Inferior parietal cortex (tissue), 1 donor: ENCODE data around the gene SV2C.

Experiments
- DNase-seq: peaks from one replicate; pipeline ENCODE4 v3.0.0-alpha.2; 2016; ENCODE audit errors: extremely low spot score

Gene SV2C

DNA sequence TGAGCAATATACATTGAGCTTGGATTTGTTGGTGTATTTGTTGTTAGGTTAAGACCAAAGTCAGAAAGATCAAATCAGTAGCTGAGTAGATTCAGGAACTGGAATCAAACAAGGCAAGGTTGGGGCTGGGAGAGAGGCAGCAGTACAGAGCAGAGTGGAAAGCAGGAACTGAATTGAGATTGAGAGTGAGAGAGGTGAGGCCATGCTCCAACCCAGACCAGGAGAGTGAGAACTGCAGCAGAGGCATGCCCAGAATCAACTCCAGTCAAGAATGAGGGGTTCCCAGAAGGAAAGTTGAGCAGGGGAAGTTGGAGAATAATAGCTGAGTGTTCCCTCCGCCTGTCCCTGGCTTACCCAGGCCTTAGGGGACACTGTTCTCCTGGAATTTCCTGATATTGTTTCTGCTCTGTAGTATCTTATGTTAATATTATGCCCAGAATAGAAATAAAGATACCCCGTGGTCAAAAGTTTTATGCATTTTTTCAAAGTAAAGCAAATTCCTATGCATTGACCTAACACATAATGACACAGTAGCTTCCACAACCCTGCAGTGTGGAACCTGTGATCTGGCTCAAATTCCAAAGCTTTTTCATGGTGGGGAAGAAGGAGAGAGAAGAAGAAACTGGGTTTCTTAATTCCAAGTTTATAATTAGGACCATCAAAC lies 82.7 kb downstream of the SV2C start:
- no peak for DNase-seq

DNA sequence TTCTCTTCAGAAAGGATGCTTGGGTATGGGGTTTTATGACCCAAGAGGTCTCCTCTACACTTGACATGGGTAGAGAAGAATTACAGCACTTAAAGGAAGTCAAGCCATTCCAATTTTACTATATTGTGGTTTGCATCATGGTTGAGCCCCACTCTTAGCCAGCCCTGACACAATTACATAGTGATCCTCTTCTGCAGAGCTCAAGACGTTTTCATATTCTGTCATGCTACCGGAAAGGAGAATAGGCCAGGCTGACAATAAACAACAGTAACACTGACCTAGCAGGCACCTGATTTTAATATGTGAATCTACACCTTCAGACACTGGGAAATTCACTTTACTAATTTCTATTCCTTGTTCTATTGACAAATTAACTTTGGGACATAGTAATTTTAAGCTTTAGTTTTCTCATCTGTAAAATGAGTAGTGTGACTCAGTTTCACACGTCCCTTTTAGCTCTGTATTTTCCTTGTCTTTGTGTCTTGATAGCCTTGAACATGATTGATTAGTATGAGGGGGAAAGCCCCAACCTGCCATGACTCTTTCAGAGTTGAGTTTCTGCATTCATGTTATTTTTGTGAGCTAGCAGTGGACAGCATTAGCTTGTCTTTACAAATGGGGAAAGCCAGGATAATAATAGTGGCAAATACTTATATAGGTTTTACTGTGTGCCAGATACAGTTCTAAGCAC lies 83.8 kb downstream of the SV2C start:
- no peak for DNase-seq

DNA sequence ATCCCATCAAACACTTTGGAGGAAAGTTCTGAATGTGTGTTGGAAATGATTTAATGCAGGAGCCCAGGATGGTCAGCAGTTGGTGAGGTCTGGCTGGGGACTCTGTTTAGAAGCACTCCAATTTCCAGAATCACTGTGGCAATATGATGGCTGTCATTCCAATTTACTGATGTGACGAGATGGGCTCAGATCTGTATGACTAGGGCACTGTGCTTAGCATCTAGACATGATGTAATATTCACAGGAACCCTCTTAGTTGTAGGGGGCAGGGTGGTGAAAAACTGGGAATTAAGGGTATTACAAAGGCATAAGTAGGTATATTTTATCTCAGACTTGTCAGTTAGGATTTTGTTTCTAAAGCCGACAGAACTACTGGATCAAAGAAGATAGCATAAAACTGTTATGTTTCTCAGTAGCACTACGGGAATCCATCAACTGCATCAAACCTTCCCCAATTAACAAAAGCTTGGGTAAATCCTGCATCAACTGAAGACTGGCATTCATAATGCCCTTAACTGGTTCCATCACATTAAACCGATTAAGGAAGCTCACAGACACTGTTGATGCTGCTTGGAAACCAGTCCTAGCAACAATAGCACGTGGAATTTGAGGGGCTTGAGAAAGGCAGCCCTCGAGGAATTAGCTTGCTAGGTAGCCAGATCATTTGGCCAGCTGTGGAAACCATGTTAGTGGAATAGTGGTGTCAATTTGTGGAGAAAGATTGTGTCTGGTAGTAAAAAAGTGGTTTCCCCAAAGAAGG lies 86.1 kb downstream of the SV2C start:
- no peak for DNase-seq

DNA sequence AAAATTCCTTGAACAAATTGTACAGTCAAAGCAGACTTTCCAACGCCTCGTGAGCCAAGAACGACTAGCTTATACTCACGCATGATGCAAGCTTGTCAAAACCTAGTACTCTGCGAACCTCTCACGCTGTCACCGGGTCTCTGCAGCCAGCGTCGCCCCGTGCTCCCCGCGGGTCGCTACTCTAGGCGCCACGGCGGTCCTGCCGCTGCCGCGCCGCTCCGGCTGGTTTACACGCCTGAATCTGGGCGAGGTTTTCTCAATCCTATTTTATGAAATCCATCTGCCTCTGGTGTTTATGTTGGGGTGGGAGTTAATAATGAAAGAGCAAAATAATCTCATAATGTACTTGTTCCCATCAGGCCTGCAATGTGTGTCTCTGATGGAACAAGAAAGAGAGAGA lies 90.9 kb downstream of the SV2C start:
- no peak for DNase-seq

DNA sequence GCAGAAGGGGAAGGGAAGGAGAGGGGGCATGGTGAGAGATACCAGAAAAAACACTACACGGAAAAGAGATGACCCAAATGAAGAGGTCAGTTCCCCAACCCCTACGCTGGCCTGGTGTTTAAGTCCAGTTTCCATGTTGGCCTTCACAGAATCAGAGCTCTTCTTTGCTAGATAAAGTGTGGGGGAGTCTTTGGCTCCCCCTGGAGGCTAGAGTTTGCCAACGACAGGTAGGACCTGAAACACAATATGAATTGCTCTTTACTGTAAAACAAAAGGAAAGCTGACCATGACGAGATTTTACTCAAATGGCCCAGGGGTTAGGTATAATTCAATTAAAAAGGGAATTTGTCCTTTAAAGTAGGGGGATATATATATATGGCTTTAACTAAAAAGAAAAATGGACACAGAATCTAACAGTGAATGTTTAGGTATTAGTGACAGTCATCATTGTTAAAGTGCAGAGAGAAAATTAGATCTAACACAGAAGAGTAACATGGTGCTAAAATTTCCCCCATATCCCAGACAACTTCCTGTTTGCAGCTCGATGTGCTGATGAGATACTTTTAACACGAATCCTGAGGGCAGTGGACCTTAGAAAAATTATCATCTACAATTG lies 92.0 kb downstream of the SV2C start:
- peak; percentile 62 for DNase-seq

DNA sequence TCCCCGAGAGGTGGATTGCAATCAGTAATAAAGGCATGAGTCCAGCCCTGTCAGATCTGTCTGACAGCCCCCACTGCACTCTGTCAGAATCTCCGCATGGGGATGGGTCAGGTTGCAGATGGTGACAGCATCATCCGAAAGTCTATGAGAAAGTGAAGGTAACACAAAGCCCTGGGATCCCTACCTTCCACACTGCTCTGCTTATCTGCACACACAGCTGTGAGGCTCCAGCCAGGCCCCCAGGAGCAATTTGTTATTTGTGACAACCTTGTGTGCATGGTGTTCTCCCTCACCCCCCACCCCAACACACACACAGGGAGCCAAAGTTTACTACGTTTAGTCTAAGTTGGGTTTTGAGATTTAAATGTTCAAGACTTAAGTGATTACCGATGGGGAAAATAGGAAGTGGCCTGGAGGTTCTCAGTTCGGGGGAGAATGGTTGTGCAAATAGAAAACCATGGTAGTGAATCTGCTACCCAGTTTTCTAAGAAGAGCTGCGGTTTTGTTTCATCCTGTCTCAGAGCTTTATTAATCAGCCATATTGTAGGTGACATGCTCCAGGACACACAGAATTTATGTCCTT lies 92.7 kb downstream of the SV2C start:
- no peak for DNase-seq

DNA sequence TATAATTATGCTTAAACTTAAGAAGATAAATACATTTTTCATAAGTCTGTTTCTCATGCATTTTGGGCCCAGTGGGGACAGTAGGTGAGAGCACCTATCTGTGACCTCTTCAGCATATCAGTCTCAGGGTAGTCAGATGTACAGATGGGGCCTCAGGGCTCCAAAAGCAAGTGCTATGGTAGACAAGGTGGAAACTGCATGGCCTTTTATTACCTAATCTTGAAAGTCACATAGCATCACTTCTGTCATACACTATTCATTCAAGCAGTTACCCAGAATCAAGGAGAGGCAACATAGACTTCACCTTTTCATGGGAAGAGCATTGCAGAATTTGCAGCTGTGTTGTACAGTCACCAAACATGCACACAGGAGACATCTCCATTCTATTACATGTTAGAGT lies 94.8 kb downstream of the SV2C start:
- no peak for DNase-seq

DNA sequence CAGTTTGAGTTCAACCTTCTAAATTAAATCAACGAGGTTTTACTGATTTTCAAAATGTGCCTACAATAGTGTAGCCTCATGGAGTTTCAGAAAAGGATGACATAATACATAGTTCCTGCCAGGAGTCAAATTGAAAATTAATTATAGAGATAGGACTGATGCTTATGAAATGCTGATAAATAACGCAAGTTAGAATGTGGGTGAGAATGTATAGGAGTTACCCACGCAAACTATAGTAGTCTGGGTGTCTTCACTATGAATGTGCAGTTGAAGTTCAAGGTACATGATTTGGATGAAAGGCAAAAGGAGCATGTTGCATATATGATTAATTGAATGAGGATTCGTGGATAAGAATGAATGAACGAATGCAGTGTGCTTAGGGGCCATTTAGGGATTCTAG lies 95.7 kb downstream of the SV2C start:
- DNase-seq, result no peak

DNA sequence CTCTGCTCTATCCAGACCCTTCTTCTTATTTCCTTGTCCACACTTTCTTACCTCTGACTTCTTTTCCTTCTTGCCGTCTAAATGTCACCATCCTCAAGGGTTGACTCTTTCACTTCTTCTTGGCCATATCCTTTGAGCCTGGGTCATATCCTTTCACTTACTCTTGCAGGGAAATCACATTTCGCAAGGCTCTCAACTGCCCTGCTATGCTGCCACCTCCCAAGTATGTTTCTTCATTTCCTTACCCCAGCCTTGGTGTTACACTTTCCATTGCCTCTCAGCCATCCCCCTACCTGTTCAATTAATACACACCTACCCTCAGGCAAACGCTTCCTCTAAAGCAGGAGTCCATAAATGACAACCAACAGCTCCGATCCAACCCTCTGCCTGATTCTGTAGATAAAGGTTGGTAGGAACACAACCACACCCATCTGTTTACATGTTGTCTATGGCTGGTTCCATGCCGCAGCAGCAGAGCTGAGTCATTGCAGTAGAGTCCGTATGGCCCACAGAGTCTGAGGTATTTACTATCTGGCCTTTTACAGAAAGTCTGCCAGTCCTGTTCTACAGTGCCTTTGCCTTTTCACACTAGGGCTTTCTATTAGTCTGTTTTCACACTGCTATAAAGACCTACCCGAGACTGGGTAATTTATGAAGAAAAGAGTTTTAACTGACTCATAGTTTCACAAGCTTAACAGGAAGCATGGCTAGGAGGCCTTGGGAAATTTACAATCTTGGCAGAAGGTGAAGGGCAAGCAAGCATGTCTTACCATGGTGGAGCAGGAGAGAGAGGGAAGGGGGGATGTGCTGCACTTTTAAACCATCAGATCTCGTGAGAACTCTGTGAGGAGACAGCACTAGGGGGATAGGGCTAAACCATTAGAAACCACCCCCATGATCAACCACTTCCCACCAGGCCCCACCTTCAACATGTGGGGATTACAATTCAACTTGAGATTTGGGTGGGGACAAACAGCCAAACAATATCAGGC lies 97.9 kb downstream of the SV2C start:
- no peak for DNase-seq

DNA sequence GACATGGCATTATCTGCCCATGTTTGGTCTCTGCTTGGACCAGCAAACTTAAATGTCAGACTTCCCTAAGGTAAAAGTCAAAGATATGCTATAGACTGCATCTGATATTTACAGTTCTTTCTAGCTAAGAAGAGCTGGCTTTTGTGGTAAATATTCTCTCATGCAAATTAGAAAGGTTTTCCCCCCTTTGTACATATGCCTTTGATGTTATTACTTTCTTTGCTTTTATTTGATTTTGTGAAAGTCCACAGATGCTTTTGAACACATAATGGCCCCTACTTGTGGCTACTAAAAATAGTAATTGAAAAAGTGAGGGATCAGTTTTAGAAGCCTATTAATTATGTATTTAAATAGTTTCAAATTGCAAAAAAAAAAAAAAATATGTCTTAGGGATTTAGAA lies 104.2 kb downstream of the SV2C start:
- DNase-seq, result no peak

DNA sequence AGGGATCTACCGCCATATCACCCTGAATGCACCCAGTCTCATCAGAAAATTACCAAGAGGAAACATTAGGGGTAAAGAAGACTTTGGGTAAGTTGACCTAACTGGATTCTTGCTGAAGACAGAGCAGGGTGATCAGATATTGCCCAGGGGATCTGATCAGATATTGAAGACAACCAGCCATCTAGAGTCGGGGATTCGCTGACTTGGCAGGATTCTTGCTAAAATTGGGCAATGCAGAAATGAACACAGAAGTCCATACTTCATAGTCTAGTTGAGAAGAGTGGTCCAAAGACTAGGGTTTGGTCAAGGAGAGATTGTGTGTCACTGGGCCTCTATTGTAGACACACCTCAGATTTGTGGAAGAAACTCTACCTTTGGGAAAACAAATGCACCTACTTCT lies 107.2 kb downstream of the SV2C start:
- no peak for DNase-seq

DNA sequence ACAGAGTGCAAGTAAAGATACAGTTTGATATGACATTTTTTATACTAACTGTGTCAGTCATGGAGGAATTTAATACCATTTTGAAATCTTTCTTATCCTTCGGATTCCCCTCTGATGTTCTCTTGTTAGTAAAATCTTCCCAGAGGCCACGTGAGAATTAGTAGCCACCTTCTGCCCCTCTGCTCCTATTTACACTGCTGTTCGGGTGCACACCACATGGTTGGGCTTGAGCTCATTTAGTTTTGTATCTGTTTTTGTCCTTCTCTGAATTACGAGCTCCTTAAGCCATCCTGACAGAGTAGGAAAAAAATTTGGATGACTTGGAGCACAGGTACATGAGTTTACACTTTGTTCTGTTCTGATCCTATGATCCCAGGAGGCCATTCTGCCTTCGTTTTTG lies 109.7 kb downstream of the SV2C start:
- no peak for DNase-seq

DNA sequence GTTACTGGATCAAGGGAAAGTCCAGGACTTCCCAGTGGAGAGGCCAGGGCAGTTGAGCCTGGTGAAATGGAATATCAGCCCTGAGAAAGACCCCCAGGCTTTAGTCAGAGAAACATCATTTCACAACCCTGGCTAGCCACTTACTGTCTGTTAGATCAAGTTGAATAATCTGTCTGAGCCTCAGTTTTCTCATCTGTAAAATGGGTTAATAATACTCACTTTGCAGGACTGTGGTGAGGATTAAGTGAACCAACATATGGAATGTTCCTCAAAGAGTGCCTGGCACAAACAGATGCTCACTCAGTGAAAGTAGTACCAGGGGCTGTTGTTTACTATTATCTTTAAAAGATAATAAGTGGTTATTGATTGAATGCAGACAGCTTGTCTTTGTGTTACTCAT lies 110.5 kb downstream of the SV2C start:
- DNase-seq, result no peak

DNA sequence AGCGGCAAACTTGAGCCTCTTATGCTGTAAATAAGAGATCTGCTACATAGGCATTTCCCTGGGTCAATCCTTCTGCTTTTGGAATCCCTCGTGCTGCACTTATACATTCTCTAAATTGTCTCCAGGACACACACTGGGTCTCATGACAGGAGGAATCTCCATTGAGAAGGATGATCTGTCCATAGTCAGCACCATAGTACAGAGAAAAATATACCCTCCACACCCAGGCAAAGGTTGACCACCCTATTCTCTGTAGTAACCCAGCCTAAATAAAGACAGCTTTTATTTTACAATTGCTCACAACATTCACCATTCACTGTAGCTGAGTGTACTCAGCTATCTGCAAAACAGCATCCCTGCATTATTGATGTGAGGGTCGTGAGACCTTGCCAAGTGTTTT lies 111.2 kb downstream of the SV2C start:
- no peak for DNase-seq

DNA sequence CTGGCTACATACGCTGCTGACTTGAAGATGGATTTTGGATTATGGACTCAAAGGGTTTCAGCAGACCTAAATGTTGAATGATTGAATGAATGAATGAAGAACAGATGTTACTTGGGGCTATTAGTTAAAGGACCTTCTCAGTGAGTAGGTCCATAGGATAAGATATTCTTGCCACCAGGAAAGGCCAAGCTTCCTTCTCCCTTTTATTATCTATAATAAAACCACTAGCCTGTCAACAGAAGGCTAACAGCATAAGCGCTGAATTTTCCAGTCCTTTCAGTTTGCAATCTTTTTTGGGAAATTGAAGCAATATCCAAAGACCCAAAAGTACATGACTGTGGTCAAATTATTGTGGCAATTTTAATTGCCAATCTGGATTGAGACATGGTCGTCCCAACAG lies 113.3 kb downstream of the SV2C start:
- no peak for DNase-seq

DNA sequence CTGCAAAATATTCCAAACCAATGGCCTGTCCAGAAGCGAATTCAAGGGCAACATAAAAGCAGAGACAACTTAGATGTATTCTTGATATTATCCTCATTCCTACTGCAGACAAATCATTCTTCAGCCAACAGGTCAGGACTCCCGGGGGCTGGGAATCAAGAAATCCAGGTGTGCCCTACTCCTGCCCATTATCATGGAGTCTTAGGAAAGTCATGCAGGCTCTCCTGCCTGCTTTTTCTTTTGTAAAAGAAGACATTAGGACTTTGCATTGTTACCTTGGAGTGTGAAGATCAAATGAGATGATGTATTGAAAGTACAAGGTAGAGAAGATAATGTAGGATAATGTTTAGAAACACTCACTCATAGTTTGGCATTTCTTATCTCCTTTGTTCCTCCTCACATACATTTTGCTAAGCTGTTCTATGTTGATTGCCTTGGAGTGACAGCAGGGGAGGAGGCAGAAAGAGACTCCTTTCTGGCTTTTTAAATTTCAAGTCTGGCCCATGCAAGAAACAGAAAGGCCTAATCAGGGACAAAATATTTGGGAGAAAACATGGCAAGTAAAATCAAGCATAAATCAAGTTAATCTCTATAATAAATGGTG lies 113.8 kb downstream of the SV2C start:
- no peak for DNase-seq

DNA sequence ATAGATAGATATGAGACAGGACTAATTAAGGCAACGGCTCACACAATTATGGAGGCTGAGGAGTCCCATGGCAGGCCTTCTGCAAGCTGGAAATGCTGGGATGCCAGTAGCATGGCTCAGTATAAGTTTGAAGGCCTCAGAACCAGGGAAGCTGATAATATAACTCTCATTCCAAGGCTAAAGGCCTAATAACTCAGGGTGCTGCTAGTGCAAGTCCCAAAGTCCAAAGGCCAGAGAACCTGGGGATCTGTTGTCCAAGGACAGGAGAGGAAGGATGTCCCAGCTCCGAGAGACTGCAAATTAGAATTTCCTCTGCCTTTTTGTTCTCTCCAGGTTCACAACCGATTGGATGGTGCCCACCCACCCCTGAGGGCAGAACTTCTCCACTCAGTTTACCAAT lies 114.5 kb downstream of the SV2C start:
- DNase-seq, result no peak

DNA sequence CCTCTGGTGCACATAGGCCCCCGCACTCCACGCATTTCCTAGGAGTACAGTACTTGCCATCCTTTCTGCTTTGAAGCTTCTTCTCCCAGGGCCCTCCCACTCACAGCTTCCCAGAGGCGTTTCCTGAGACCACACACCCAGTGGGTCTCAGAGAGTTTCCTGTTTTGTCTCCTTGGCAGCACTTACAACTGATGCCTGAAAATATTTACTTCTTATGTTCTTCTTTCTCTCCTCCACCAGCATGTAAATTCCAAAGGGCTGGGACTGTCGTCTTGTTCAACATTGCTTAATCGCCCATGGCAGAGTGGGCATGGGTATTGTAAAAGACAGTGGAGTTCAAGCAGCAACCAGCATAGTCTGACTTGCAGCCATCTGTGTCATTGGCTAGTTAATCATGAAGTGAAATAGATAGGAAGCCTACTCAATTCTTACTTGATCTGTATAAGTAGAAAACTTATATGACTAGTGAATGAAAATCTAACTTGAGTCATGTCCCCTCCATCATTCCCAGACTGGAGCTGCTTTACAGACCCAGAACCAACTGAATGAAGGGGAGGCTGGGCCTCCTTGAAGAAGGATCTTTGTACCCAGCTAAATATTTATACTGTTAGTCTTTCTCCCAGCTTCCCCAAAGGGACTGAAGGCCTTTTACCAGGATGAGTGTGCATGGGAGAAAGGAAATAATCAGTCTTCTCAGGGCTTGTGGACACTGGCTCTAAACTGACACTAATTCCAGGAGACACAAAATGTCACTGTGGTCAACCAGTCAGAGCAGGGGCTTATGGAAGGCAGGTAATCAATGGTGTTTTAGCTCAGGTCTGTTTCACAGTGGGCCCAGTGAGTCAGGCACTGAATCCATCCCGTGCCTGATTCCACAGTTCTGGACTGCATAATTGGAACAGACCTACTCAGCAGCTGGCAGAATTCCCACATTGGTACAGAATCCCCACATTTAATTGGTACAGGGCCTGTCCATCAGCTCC lies 116.4 kb downstream of the SV2C start:
- no peak for DNase-seq

DNA sequence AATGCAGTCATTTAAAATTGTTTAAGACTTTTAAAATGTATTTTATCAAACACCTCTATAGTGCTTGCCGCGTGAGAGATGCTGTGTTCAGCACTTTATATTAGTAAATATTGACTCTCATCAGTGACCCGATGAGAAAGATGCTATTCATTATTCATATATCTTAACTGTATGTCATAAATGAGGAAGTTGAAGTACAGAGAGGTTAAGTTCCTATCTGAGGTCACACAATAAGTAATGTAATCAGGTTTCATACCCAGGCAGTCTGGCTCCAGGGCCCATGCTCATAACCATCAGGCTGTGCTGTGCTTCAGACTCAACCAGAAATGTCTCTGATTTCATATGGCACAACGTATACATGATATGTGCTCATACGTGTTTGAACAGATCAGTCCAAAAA lies 119.0 kb downstream of the SV2C start:
- DNase-seq, result no peak
